Common myeloid progenitor, CD34-positive (primary cell): ENCODE measurements around the gene PFN1. TPM values are rescaled to one million over a fixed set of nuclear protein-coding genes. Genes with fewer than 3 reads are reported as not detected.

Experiments used
- CTCF ChIA-PET: fragments of 350-600 bp; sonication (Branson Sonifier 250); formaldehyde crosslinking; loops from one replicate; lab custom pipeline; 2021; ENCODE audit warnings: antibody characterized with exemption; lab: Charles Lee
- POLR2A ChIA-PET: fragments of 350-600 bp; sonication (Branson Sonifier 250); formaldehyde crosslinking; loops from one replicate; lab custom pipeline; 2021; ENCODE audit warnings: antibody characterized with exemption; lab: Charles Lee
- DNase-seq, 3 donors: peaks; one replicate each; pipeline versions ENCODE4 v3.0.0 to v3.0.0-alpha.2; 2013
- H3K27ac ChIP-seq, 2 experiments: 1 replicate in 1 of 2; 2 replicates in 1 of 2; pipeline ENCODE4 v1.7.0; 2013; ENCODE audit warnings: inconsistent platforms in 2 of 2, low read length in 2 of 2, mild to moderate bottlenecking in 2 of 2, low read depth in 1 of 2, moderate library complexity in 1 of 2; ENCODE audit not compliant: severe bottlenecking in 2 of 2, insufficient read depth in 1 of 2, poor library complexity in 1 of 2
- H3K27me3 ChIP-seq, 5 experiments: replicated peaks in 2 of 5; 1 replicate in 3 of 5; 2 replicates in 2 of 5; pipeline versions ENCODE4 v1.6.1 to v1.7.0; 2013; ENCODE audit warnings: low read length in 4 of 5, mild to moderate bottlenecking in 2 of 5, moderate library complexity in 2 of 5, inconsistent platforms in 1 of 5; ENCODE audit not compliant: insufficient read depth in 5 of 5, control insufficient read depth in 4 of 5
- H3K36me3 ChIP-seq, 4 experiments: 1 replicate in 2 of 4; 2 replicates in 2 of 4; pipeline versions ENCODE4 v1.6.1 to v1.7.0; 2013; ENCODE audit warnings: low read length in 3 of 4, control low read depth in 1 of 4, mild to moderate bottlenecking in 1 of 4; ENCODE audit not compliant: control insufficient read depth in 4 of 4, insufficient read depth in 4 of 4
- H3K4me1 ChIP-seq, 4 experiments: 1 replicate in 3 of 4; 2 replicates in 1 of 4; pipeline versions ENCODE4 v1.6.1 to v1.7.1; 2013; ENCODE audit warnings: low read length in 3 of 4, mild to moderate bottlenecking in 3 of 4, control low read depth in 1 of 4, inconsistent platforms in 1 of 4, moderate library complexity in 1 of 4; ENCODE audit not compliant: control insufficient read depth in 4 of 4, insufficient read depth in 4 of 4; ENCODE audit errors: control extremely low read depth in 1 of 4
- H3K4me3 ChIP-seq, 7 experiments: 1 replicate in 4 of 7; 2 replicates in 3 of 7; pipeline versions ENCODE4 v1.5.1 to v1.7.0; 2013; ENCODE audit warnings: mild to moderate bottlenecking in 7 of 7, low read length in 6 of 7, moderate library complexity in 6 of 7, inconsistent platforms in 2 of 7, low read depth in 2 of 7, control low read depth in 1 of 7; ENCODE audit not compliant: insufficient read depth in 4 of 7, control insufficient read depth in 1 of 7; ENCODE audit errors: extremely low read depth in 1 of 7
- H3K9me3 ChIP-seq, 5 experiments: 1 replicate in 4 of 5; 2 replicates in 1 of 5; pipeline versions ENCODE4 v1.6.1 to v1.7.1; 2013; ENCODE audit warnings: low read length in 4 of 5, mild to moderate bottlenecking in 2 of 5, inconsistent platforms in 1 of 5, low read depth in 1 of 5, moderate library complexity in 1 of 5; ENCODE audit not compliant: control insufficient read depth in 4 of 5, insufficient read depth in 2 of 5; ENCODE audit errors: control extremely low read depth in 1 of 5
- WGBS: methylation state at CpG from one replicate; pipeline ENCODE4 v1.1.5; 2013; ENCODE audit not compliant: insufficient coverage; 5-methylcytosine and 5-hydroxymethylcytosine counted together
- polyA plus RNA-seq: library from polyadenylated mRNA; unstranded; fragments of 120-200 nt; gene quantifications from one replicate; pipeline ENCODE4 v1.2.1, GENCODE V29; 2013

Gene PFN1
- polyA plus RNA-seq, result 497 TPM

- DNase-seq, result peak; percentile 93 to 96 (median 95)
- H3K4me3 ChIP-seq, result peak within 1 kb of the TSS; percentile 72 to 98 (median 94)
- 0% methylated on average over 37 of the region's 59 CpGs for WGBS
- ChIA-PET CTCF (interaction anchor here (1.3 to 1.6 kb wide), 3 partner anchors 9 to 39 kb away, joined by 3 to 5 read pairs (median 4); partner anchors contain the start of genes RNF167 and SLC25A11), POLR2A (interaction anchor here (1.0 to 3.0 kb wide), 3 partner anchors 9 to 19 kb away, joined by 3 to 17 read pairs (median 4); partner anchors contain the start of genes RNF167 and SLC25A11)
- no peaks in the 10 kb centered on the region for H3K27me3 ChIP-seq
- no peaks in the 10 kb centered on the region for H3K9me3 ChIP-seq
- peaks cover 0 to 31% (median 19%) of the 10 kb centered on the region in 4 experiments for H3K36me3 ChIP-seq
- peak within 1 kb of the TSS; percentile 74 to 87 for H3K27ac ChIP-seq
- H3K4me1 ChIP-seq, result peaks cover 27 to 65% (median 61%) of the 10 kb centered on the region in 4 experiments
Measured at GRCh38 chr17:4948166-4948930, at the start of gene PFN1. TSS of gene PFN1 (minus strand) at chr17:4948530. CDS start at chr17:4948394, 136 bp downstream.

- Histone ChIP-seq H3K4me1 (peaks cover 0 to 19% (median 16%) of the 10 kb centered on the region in 4 experiments), H3K36me3 (peaks cover 0 to 4% (median 0%) of the 10 kb centered on the region in 4 experiments), H3K4me3 (peak within 1 kb of the TSS; percentile 27 to 73 (median 68)), H3K27ac (no peak within 1 kb of the TSS), H3K27me3 (peaks cover 0 to 54% (median 18%) of the 10 kb centered on the region in 5 experiments), H3K9me3 (no peaks in the 10 kb centered on the region)
- peak; percentile 78 to 90 (median 87) for DNase-seq
- under 1% methylated on average over 89 of the region's 93 CpGs for WGBS
- ChIA-PET CTCF (interaction anchor here (0.8 to 1.6 kb wide), 4 partner anchors 9 to 30 kb away, joined by 3 to 6 read pairs (median 5); partner anchors contain the start of genes CAMTA2 and SPAG7), POLR2A (interaction anchor here (0.7 to 1.4 kb wide), 3 partner anchors 17 to 58 kb away, joined by 3 to 6 read pairs (median 4); partner anchors contain the start of genes RNF167 and SLC25A11)
Measured at GRCh38 chr17:4997302-4998026, 49.1 kb upstream of the PFN1 start, which contains the start of the genes INCA1 and KIF1C. TSS of gene INCA1 (minus strand) at chr17:4997522. CDS start at chr17:4994437, 3,085 bp downstream. TSS of gene KIF1C (plus strand) at chr17:4997950. CDS start at chr17:5000247, 2,297 bp downstream.

GRCh38 chr17:4994081-4994595 is 45.8 kb upstream of the PFN1 start:
- Histone ChIP-seq H3K4me3 (no peak overlapping the region), H3K9me3 (no peaks in the 10 kb centered on the region), H3K36me3 (no peaks in the 10 kb centered on the region), H3K27ac (no peak overlapping the region), H3K4me1 (peaks cover 0 to 20% (median 16%) of the 10 kb centered on the region in 4 experiments), H3K27me3 (peaks cover 0 to 32% (median 12%) of the 10 kb centered on the region in 5 experiments)
- POLR2A ChIA-PET, result no interaction called here
- CTCF ChIA-PET, result interaction anchor here (2.0 kb wide), 1 partner anchor 8 kb away, joined by 5 read pairs; no protein-coding TSS in a partner anchor
- WGBS, result 97% methylated on average over 4 of the region's 6 CpGs
- DNase-seq, result no peak

- peak overlapping the region; percentile 58 to 79 for H3K27ac ChIP-seq
- WGBS, result 2% methylated on average over 23 of the region's 30 CpGs
- ChIA-PET CTCF (interaction anchor here (0.6 to 4.5 kb wide), 11 partner anchors 9 to 85 kb away, joined by 3 to 35 read pairs (median 6); partner anchors contain the start of genes CHRNE, INCA1, KIF1C and SPAG7), POLR2A (interaction anchor here (1.1 to 1.4 kb wide), 2 partner anchors 9 to 86 kb away, joined by 3 to 4 read pairs; no protein-coding TSS in a partner anchor)
- peak overlapping the region; percentile 74 to 94 (median 80) for H3K4me3 ChIP-seq
- H3K27me3 ChIP-seq, result no peaks in the 10 kb centered on the region
- peak in 2 of 3 donors; percentile 40 to 57 for DNase-seq
- peaks cover 0 to 6% (median 2%) of the 10 kb centered on the region in 4 experiments for H3K36me3 ChIP-seq
- H3K4me1 ChIP-seq, result peaks cover 8 to 26% (median 24%) of the 10 kb centered on the region in 4 experiments
- no peaks in the 10 kb centered on the region for H3K9me3 ChIP-seq
Measured at GRCh38 chr17:4987767-4988567, 39.6 kb upstream of the PFN1 start.

GRCh38 chr17:4986951-4987766 is 38.8 kb upstream of the PFN1 start, which contains the start of gene CAMTA2:
TSS of gene CAMTA2 (minus strand) at chr17:4987675. CDS start at chr17:4986222, 1,453 bp downstream.
- peak; percentile 80 to 85 (median 81) for DNase-seq
- Histone ChIP-seq H3K36me3 (peaks cover 0 to 14% (median 5%) of the 10 kb centered on the region in 4 experiments), H3K27ac (peak within 1 kb of the TSS; percentile 58 to 79), H3K4me3 (peak within 1 kb of the TSS; percentile 74 to 94 (median 80)), H3K9me3 (no peaks in the 10 kb centered on the region), H3K4me1 (peaks cover 8 to 26% (median 24%) of the 10 kb centered on the region in 4 experiments), H3K27me3 (no peaks in the 10 kb centered on the region)
- ChIA-PET CTCF (interaction anchor here (0.7 to 4.5 kb wide), 13 partner anchors 8 to 78 kb away, joined by 3 to 35 read pairs (median 6); partner anchors contain the start of genes INCA1, KIF1C and SPAG7), POLR2A (interaction anchor here (0.7 to 1.4 kb wide), 2 partner anchors 8 kb away, joined by 3 to 4 read pairs; no protein-coding TSS in a partner anchor)
- under 1% methylated on average over 59 of the region's 78 CpGs for WGBS
